Keratinocyte (primary cell): ENCODE measurements around the gene UPK3A. TPM values are rescaled to one million over a fixed set of nuclear protein-coding genes. Genes with fewer than 3 reads are reported as not detected.
"Not testable (repeated sequence)": the region's sequence is repeated elsewhere in the genome, so short reads cannot be mapped to it uniquely, and the experiment has no call there.

Experiments used
- DNase-seq: peaks from one replicate; pipeline ENCODE4 v3.0.0-alpha.2; 2011; ENCODE audit warnings: low read depth, missing footprints, low spot score
- FAIRE-seq: peaks from 2 replicates; lab custom pipeline; 2011; peaks lifted over from hg19 to GRCh38; lab: Jason Lieb, UNC
- H2AFZ ChIP-seq: 2 replicates; pipeline ENCODE4 v1.6.0; 2012; ENCODE audit warnings: low read length, control low read depth, inconsistent platforms; ENCODE audit not compliant: control insufficient read depth
- H3K27ac ChIP-seq: 2 replicates; pipeline ENCODE4 v1.5.1; 2011; ENCODE audit warnings: low read length; ENCODE audit not compliant: control insufficient read depth, insufficient read depth
- H3K27me3 ChIP-seq: 3 replicates; pipeline ENCODE4 v1.6.0; 2011; ENCODE audit warnings: low read length; ENCODE audit not compliant: control insufficient read depth, insufficient read depth; ENCODE audit errors: extremely low read depth
- H3K36me3 ChIP-seq, 2 experiments: 2 replicates in 1 of 2; 3 replicates in 1 of 2; pipeline ENCODE4 v1.5.1; 2011; ENCODE audit warnings: low read length in 2 of 2, mild to moderate bottlenecking in 1 of 2; ENCODE audit not compliant: control insufficient read depth in 2 of 2, insufficient read depth in 2 of 2; ENCODE audit errors: extremely low read depth in 1 of 2
- H3K4me1 ChIP-seq: 3 replicates; pipeline ENCODE4 v1.5.1; 2011; ENCODE audit warnings: low read length; ENCODE audit not compliant: control insufficient read depth, insufficient read depth; ENCODE audit errors: extremely low read depth
- H3K4me2 ChIP-seq: 3 replicates; pipeline ENCODE4 v1.6.0; 2011; ENCODE audit warnings: low read depth, low read length; ENCODE audit not compliant: control insufficient read depth, insufficient read depth; ENCODE audit errors: extremely low read depth
- H3K4me3 ChIP-seq, 3 experiments: fragments of 200-600 bp in 1 of 3; sonication (generic) in 1 of 3; 2 replicates in 2 of 3; 3 replicates in 1 of 3; pipeline ENCODE4 v1.5.1; 2011 to 2016; ENCODE audit warnings: low read length in 3 of 3, mild to moderate bottlenecking in 3 of 3, control low read depth in 2 of 3, inconsistent platforms in 1 of 3, low read depth in 1 of 3, mixed read lengths in 1 of 3, mixed run types in 1 of 3, moderate library complexity in 1 of 3; ENCODE audit not compliant: control insufficient read depth in 2 of 3, insufficient read depth in 2 of 3; ENCODE audit errors: extremely low read depth in 1 of 3
- H3K79me2 ChIP-seq: 2 replicates; pipeline ENCODE4 v1.6.0; 2012; ENCODE audit warnings: low read length; ENCODE audit not compliant: control insufficient read depth, insufficient read depth
- H3K9ac ChIP-seq: 3 replicates; pipeline ENCODE4 v1.6.0; 2011; ENCODE audit warnings: low read length; ENCODE audit not compliant: control insufficient read depth, insufficient read depth; ENCODE audit errors: extremely low read depth
- H3K9me1 ChIP-seq: 3 replicates; pipeline ENCODE4 v1.6.0; 2011; ENCODE audit warnings: low read length; ENCODE audit not compliant: control insufficient read depth, insufficient read depth; ENCODE audit errors: extremely low read depth
- H3K9me3 ChIP-seq: 2 replicates; pipeline ENCODE4 v1.5.1; 2012; ENCODE audit warnings: low read depth, low read length; ENCODE audit not compliant: control insufficient read depth
- H4K20me1 ChIP-seq: 3 replicates; pipeline ENCODE4 v1.6.0; 2011; ENCODE audit warnings: low read length; ENCODE audit not compliant: control insufficient read depth, insufficient read depth; ENCODE audit errors: extremely low read depth
- CTCF ChIP-seq, 3 experiments: IDR thresholded peaks in 1 of 3; conservative IDR thresholded peaks in 1 of 3; optimal IDR thresholded peaks in 1 of 3; 2 replicates in 2 of 3; 3 replicates in 1 of 3; pipeline versions ENCODE3 to v1.5.1; 2011; ENCODE audit warnings: low read length in 3 of 3, mild to moderate bottlenecking in 3 of 3, moderate library complexity in 2 of 3, control low read depth in 1 of 3, inconsistent platforms in 1 of 3; ENCODE audit not compliant: insufficient read depth in 2 of 3; ENCODE audit errors: extremely low read depth in 1 of 3
- EZH2 ChIP-seq: IDR thresholded peaks from one replicate; pipeline ENCODE4 v1.6.1; 2012; ENCODE audit warnings: inconsistent platforms, mild to moderate bottlenecking, low read length, moderate library complexity
- dilution Hi-C: fragments of 300-500 bp; cut with MboI; formaldehyde crosslinking; loops from one replicate; pipeline ENCODE4 v1.7.0; 2020; ENCODE audit warnings: low sequenced_read_pairs; ENCODE audit not compliant: extremely low pct_ligation_motif_present
- polyA plus RNA-seq, 5 experiments: library from polyadenylated mRNA; depleted of rRNA in 3 of 5; stranded (reverse) in 3 of 5; stranded (forward) in 1 of 5; unstranded in 1 of 5; fragments of >200 nt; gene quantifications; 1 replicate in 1 of 5; 2 replicates in 3 of 5; 3 replicates in 1 of 5; pipeline versions ENCODE4 v1.2.1 to v1.2.3, GENCODE V29; 2011 to 2012; ENCODE audit warnings: missing spikeins in 2 of 5, low read depth in 1 of 5, low replicate concordance in 1 of 5

Gene UPK3A
- polyA plus RNA-seq, 1 donor (not counting 4 experiments of a cell fraction or from before 2014, with no cell fraction given) = not detected

DNA sequence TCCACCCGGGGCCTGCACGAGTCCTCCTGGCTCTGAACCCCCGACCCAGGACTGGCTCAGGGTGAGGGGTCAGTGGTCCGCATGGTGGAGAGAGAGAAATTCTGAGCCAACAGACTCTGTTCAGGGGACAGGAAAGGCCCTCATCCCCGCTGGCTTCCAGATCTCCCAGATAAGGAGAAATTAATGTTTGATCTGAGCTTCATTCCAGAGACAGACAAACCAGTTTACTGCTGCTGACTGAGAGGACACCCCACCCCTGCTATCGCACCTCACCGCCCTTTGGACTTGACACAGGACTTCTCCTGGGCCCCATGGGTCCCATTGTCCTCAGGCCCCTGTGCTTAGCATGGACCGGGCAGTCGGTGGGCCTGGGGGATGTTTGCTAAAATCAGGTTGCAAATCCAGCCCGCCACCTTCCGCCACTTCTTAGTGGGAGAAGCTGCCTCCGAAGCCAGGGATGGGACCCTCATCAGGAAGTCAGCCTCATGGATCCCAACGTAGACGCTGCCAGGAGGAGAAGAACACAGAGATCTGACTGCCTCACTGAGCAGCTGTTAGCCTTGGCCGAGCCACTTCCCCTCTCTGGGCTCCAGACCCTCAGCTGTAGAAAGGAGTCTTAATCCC, 11.2 kb upstream of the UPK3A start:
- Histone ChIP-seq H3K4me2 (no peak overlapping the region), H3K9me1 (no peaks in the 10 kb centered on the region), H3K9ac (no peak overlapping the region), H2AFZ (no peak overlapping the region), H3K79me2 (no peaks in the 10 kb centered on the region), H3K36me3 (no peaks in the 10 kb centered on the region), H3K4me1 (peaks cover 8% of the 10 kb centered on the region), H3K27me3 (peaks cover 6% of the 10 kb centered on the region), H3K27ac (no peak overlapping the region), H3K4me3 (no peak overlapping the region), H3K9me3 (no peaks in the 10 kb centered on the region), H4K20me1 (no peaks in the 10 kb centered on the region)
- no peak for TF ChIP-seq CTCF (optimal IDR thresholded peaks at IDR 0.05 in 1 of 3, IDR thresholded peaks at IDR 0.05 in 1 of 3, conservative IDR thresholded peaks at IDR 0.05 in 1 of 3; ENCODE audit: extremely low read depth in 1 of 3, insufficient read depth in 2 of 3, low read length in 3 of 3)
- TF ChIP-seq EZH2 = no peak
- dilution Hi-C loops = no loop called here
- no peak for FAIRE-seq
- DNase-seq = no peak

- Histone ChIP-seq H3K4me3 (no peak overlapping the region), H3K36me3 (no peaks in the 10 kb centered on the region), H3K4me2 (no peak overlapping the region), H3K9me1 (no peaks in the 10 kb centered on the region), H3K79me2 (no peaks in the 10 kb centered on the region), H3K9me3 (no peaks in the 10 kb centered on the region), H2AFZ (no peak overlapping the region), H4K20me1 (no peaks in the 10 kb centered on the region), H3K4me1 (peaks cover 2% of the 10 kb centered on the region), H3K27ac (no peak overlapping the region), H3K9ac (no peak overlapping the region), H3K27me3 (no peaks in the 10 kb centered on the region)
- DNase-seq = no peak
- FAIRE-seq = no peak
- dilution Hi-C loops = no loop called here
- TF ChIP-seq CTCF (optimal IDR thresholded peaks at IDR 0.05 in 1 of 3, IDR thresholded peaks at IDR 0.05 in 1 of 3, conservative IDR thresholded peaks at IDR 0.05 in 1 of 3; ENCODE audit: extremely low read depth in 1 of 3, insufficient read depth in 2 of 3, low read length in 3 of 3) (no peak), EZH2 (no peak)
Observed at GRCh38 chr22:45276507-45277105, 8.1 kb upstream of the UPK3A start.

DNA sequence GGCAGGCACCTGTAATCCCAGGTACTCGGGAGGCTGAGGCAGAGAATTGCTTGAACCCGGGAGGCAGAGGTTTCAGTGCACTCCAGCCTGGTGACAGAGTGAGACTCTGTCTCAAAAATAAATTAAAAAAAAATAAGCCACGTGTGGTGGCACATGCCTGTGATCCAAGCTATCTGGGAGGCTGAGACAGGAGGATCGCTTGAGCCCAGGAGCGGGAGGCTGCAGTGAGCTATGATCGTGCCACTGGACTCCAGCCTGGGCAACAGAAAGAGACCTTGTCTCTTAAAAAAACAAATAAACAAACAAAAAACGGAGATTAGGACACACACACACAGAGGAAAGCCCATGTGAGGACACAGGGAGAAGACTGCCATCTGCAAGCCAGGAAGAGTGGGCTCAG, 7.0 kb upstream of the UPK3A start:
- H3K27ac ChIP-seq, H3K4me2 ChIP-seq, H3K79me2 ChIP-seq, dilution Hi-C loops, H3K27me3 ChIP-seq, H2AFZ ChIP-seq, H4K20me1 ChIP-seq, H3K9me3 ChIP-seq, DNase-seq, H3K36me3 ChIP-seq, H3K9me1 ChIP-seq, H3K9ac ChIP-seq, H3K4me3 ChIP-seq, H3K4me1 ChIP-seq, FAIRE-seq: not testable (repeated sequence)
